ENCODE results near the gene KDM3A.

Gene KDM3A

DNA sequence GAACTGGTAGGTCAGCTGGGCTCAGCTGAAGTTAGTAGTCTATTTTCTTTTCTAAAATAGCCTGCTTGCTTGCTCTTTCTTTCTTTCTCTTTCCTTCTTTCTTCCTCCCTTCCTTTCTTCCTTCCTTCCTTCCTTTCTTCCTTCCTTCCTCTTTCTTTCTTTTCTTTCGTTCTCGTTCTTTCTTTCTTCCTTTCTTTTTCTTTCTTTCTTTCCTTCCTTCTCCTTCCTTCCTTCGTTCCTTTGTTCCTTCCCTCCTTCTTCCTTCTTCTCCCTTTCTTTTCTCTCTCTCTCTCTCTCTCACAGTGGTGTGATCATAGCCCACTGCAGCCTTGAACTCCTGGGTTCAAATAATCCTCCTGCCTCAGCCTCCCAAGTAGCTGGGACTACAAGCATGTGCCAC is 29.2 kb upstream of the KDM3A start:
- Histone ChIP-seq H3K9ac (ENCODE audit: low read length) (no peak overlapping the region), H3K27me3 (replicated peaks; ENCODE audit: control insufficient read depth, insufficient read depth, low read length) (peaks cover 20% of the 10 kb centered on the region), H3K4me3 (ENCODE audit: low read length) (no peak overlapping the region), H3K4me1 (ENCODE audit: control insufficient read depth, insufficient read depth, low read length) (no peaks in the 10 kb centered on the region), H3K9me3 (ENCODE audit: control insufficient read depth, low read length) (peaks cover 9% of the 10 kb centered on the region), H3K36me3 (ENCODE audit: control insufficient read depth, insufficient read depth, low read length, severe bottlenecking) (no peaks in the 10 kb centered on the region)
- DNase-seq (ENCODE audit: low read depth): no peak

DNA sequence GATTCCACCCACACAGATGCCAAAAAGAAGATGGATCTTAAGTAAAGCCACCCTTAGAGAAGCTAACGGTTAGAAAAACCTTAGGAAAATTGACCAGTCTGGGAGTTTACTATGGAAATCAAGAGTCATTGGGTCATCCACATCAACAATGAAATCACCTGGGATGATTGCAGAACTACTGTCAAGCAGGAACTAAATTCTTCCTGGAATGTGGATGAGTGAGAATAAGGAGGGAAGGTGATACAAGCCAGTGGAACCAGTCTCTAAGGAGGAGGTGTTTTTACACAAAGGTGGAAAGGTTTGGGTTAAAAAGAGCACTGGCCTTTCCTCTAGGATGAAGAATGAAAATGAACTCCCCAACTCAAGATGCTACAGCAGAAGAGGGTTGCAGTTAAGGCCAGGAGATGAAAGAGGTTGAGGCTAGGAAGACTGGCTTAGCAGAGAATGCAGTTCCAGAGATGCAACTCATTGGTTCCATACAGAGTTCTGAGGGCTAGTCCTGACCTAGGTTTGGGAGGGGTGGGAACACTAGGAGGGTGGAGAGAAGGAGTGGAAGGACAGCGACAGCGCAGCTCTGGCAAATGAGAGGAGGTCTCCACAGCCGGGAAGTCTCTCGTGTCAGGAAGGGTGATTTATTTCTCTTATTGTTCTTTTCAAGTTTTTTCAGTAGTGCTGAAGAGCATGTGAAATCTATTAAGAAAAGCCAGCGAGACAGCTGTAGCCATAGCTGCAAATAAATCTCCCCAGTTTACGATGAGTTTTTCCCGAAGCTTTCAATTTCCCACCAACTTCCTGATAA is 27.7 kb upstream of the KDM3A start:
- H3K4me1 ChIP-seq (ENCODE audit: control insufficient read depth, insufficient read depth, low read length): no peaks in the 10 kb centered on the region
- H3K4me3 ChIP-seq (ENCODE audit: low read length): peak overlapping the region; percentile 27
- peaks cover 9% of the 10 kb centered on the region for H3K9me3 ChIP-seq (ENCODE audit: control insufficient read depth, low read length)
- no peak for DNase-seq (ENCODE audit: low read depth)
- no peak overlapping the region for H3K9ac ChIP-seq (ENCODE audit: low read length)
- H3K36me3 ChIP-seq (ENCODE audit: control insufficient read depth, insufficient read depth, low read length, severe bottlenecking): no peaks in the 10 kb centered on the region
- H3K27me3 ChIP-seq (replicated peaks; ENCODE audit: control insufficient read depth, insufficient read depth, low read length): peaks cover 20% of the 10 kb centered on the region

DNA sequence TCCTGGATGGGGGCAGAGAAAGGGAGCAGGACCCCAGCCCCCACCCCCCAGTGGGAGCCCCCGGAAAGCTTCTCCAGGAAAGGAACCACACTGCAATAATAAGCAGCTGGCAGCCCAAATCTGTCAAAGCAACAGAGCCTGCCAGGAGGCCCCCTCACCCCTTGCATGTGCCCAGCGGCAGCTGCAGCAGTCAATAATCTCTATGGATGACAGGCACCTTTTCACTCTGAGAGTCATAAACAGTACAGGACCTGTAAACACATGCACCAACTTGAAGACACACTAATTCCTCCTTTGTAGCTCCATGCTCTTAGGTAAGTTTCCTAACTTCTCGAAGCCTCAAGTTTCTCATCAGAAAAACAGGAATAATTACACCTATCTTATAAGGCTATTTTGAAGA is 26.2 kb upstream of the KDM3A start:
- Histone ChIP-seq H3K9ac (ENCODE audit: low read length) (no peak overlapping the region), H3K4me3 (ENCODE audit: low read length) (no peak overlapping the region), H3K4me1 (ENCODE audit: control insufficient read depth, insufficient read depth, low read length) (no peaks in the 10 kb centered on the region), H3K36me3 (ENCODE audit: control insufficient read depth, insufficient read depth, low read length, severe bottlenecking) (no peaks in the 10 kb centered on the region), H3K27me3 (replicated peaks; ENCODE audit: control insufficient read depth, insufficient read depth, low read length) (peaks cover 16% of the 10 kb centered on the region), H3K9me3 (ENCODE audit: control insufficient read depth, low read length) (peaks cover 9% of the 10 kb centered on the region)
- DNase-seq (ENCODE audit: low read depth): no peak

DNA sequence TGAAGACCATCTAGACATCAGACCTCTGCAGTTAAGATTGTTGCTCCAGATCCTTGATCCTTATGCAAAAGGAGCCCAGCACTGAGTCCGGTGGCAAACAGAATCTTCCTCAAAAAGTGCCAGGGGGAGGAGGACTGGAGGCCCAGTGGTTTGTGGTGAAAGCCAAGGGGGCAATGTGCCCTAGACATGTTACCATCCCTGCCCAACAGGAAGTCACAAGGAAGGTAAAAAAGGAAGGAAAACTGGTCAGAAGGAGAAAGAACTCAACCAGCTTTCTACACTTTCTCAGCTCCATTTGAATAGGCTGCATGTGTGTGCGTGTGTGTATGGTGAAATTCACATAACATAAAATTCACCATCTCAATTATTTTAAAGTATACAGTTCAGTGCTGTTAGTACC is 25.0 kb upstream of the KDM3A start:
- Histone ChIP-seq H3K4me1 (ENCODE audit: control insufficient read depth, insufficient read depth, low read length) (no peaks in the 10 kb centered on the region), H3K9me3 (ENCODE audit: control insufficient read depth, low read length) (peaks cover 4% of the 10 kb centered on the region), H3K4me3 (ENCODE audit: low read length) (no peak overlapping the region), H3K9ac (ENCODE audit: low read length) (no peak overlapping the region), H3K36me3 (ENCODE audit: control insufficient read depth, insufficient read depth, low read length, severe bottlenecking) (no peaks in the 10 kb centered on the region), H3K27me3 (replicated peaks; ENCODE audit: control insufficient read depth, insufficient read depth, low read length) (peaks cover 22% of the 10 kb centered on the region)
- DNase-seq (ENCODE audit: low read depth): no peak

- Histone ChIP-seq H3K4me3 (ENCODE audit: low read length) (no peak overlapping the region), H3K9ac (ENCODE audit: low read length) (no peak overlapping the region), H3K4me1 (ENCODE audit: control insufficient read depth, insufficient read depth, low read length) (no peaks in the 10 kb centered on the region), H3K27me3 (replicated peaks; ENCODE audit: control insufficient read depth, insufficient read depth, low read length) (peaks cover 22% of the 10 kb centered on the region), H3K36me3 (ENCODE audit: control insufficient read depth, insufficient read depth, low read length, severe bottlenecking) (no peaks in the 10 kb centered on the region), H3K9me3 (ENCODE audit: control insufficient read depth, low read length) (peaks cover 11% of the 10 kb centered on the region)
- DNase-seq (ENCODE audit: low read depth): peak; percentile 7
Observed at GRCh38 chr2:86417961-86418360, 23.2 kb upstream of the KDM3A start.

GRCh38 chr2:86420913-86421312 is 20.3 kb upstream of the KDM3A start:
- H3K9me3 ChIP-seq (ENCODE audit: control insufficient read depth, low read length): peaks cover 13% of the 10 kb centered on the region
- H3K27me3 ChIP-seq (replicated peaks; ENCODE audit: control insufficient read depth, insufficient read depth, low read length): peaks cover 27% of the 10 kb centered on the region
- no peak overlapping the region for H3K4me3 ChIP-seq (ENCODE audit: low read length)
- DNase-seq (ENCODE audit: low read depth): no peak
- H3K36me3 ChIP-seq (ENCODE audit: control insufficient read depth, insufficient read depth, low read length, severe bottlenecking): no peaks in the 10 kb centered on the region
- H3K4me1 ChIP-seq (ENCODE audit: control insufficient read depth, insufficient read depth, low read length): no peaks in the 10 kb centered on the region
- H3K9ac ChIP-seq (ENCODE audit: low read length): no peak overlapping the region

- Histone ChIP-seq H3K36me3 (ENCODE audit: control insufficient read depth, insufficient read depth, low read length, severe bottlenecking) (no peaks in the 10 kb centered on the region), H3K9ac (ENCODE audit: low read length) (no peak overlapping the region), H3K4me3 (ENCODE audit: low read length) (no peak overlapping the region), H3K4me1 (ENCODE audit: control insufficient read depth, insufficient read depth, low read length) (no peaks in the 10 kb centered on the region), H3K27me3 (replicated peaks; ENCODE audit: control insufficient read depth, insufficient read depth, low read length) (peaks cover 29% of the 10 kb centered on the region), H3K9me3 (ENCODE audit: control insufficient read depth, low read length) (peaks cover 25% of the 10 kb centered on the region)
- no peak for DNase-seq (ENCODE audit: low read depth)
Observed at GRCh38 chr2:86426271-86426670, 14.9 kb upstream of the KDM3A start.

DNA sequence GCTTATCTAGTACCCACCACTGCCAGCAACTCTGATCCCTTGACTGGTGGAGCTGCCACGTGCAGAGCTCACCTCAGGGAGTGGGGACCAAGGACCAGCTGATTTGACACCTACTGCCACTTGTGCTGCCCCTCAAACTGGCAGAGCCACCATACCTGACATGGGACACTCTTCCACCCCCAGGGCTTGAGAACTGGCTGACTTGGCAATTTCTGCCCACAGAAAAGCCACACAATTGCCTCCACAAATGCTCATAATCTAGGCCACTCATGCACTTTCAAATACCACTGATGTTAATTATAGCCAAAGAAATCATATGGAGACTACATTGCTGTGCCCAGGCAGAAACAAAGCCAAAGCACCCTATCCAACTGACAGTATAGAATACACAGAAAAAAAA is 11.8 kb upstream of the KDM3A start:
- Histone ChIP-seq H3K9ac (ENCODE audit: low read length) (no peak overlapping the region), H3K36me3 (ENCODE audit: control insufficient read depth, insufficient read depth, low read length, severe bottlenecking) (no peaks in the 10 kb centered on the region), H3K4me1 (ENCODE audit: control insufficient read depth, insufficient read depth, low read length) (no peaks in the 10 kb centered on the region), H3K27me3 (replicated peaks; ENCODE audit: control insufficient read depth, insufficient read depth, low read length) (peaks cover 24% of the 10 kb centered on the region), H3K4me3 (ENCODE audit: low read length) (no peak overlapping the region), H3K9me3 (ENCODE audit: control insufficient read depth, low read length) (peaks cover 12% of the 10 kb centered on the region)
- DNase-seq (ENCODE audit: low read depth): no peak

- H3K9ac ChIP-seq (ENCODE audit: low read length): no peak overlapping the region
- DNase-seq (ENCODE audit: low read depth): no peak
- H3K9me3 ChIP-seq (ENCODE audit: control insufficient read depth, low read length): peaks cover 12% of the 10 kb centered on the region
- peaks cover 13% of the 10 kb centered on the region for H3K27me3 ChIP-seq (replicated peaks; ENCODE audit: control insufficient read depth, insufficient read depth, low read length)
- H3K4me3 ChIP-seq (ENCODE audit: low read length): no peak overlapping the region
- no peaks in the 10 kb centered on the region for H3K36me3 ChIP-seq (ENCODE audit: control insufficient read depth, insufficient read depth, low read length, severe bottlenecking)
- H3K4me1 ChIP-seq (ENCODE audit: control insufficient read depth, insufficient read depth, low read length): no peaks in the 10 kb centered on the region
Observed at GRCh38 chr2:86430368-86430767, 10.8 kb upstream of the KDM3A start.

DNA sequence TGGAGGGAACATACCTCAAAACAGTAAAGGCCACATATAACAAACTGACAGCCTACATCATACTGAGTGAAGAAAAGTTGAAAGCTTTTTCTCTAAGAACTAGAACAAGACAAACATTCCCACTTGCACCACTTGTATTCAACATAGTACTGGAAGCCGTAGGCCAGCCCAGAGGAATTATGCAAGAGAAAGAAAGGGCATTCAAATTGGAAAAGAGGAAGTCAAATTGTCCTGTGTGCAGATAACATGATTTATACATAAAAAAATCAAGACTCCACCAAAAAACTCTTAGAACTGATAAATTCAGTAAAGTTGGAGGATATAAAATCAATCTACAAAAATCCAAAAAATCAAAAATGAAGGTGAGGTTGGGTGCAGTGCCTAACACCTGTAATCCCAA is 8.0 kb upstream of the KDM3A start:
- Histone ChIP-seq H3K4me1 (ENCODE audit: control insufficient read depth, insufficient read depth, low read length) (peaks cover 3% of the 10 kb centered on the region), H3K9me3 (ENCODE audit: control insufficient read depth, low read length) (peaks cover 22% of the 10 kb centered on the region), H3K36me3 (ENCODE audit: control insufficient read depth, insufficient read depth, low read length, severe bottlenecking) (no peaks in the 10 kb centered on the region), H3K4me3 (ENCODE audit: low read length) (no peak overlapping the region), H3K27me3 (replicated peaks; ENCODE audit: control insufficient read depth, insufficient read depth, low read length) (no peaks in the 10 kb centered on the region), H3K9ac (ENCODE audit: low read length) (no peak overlapping the region)
- DNase-seq (ENCODE audit: low read depth): no peak

- Histone ChIP-seq H3K4me3 (ENCODE audit: low read length) (no peak overlapping the region), H3K36me3 (ENCODE audit: control insufficient read depth, insufficient read depth, low read length, severe bottlenecking) (no peaks in the 10 kb centered on the region), H3K9me3 (ENCODE audit: control insufficient read depth, low read length) (peaks cover 33% of the 10 kb centered on the region), H3K27me3 (replicated peaks; ENCODE audit: control insufficient read depth, insufficient read depth, low read length) (no peaks in the 10 kb centered on the region), H3K9ac (ENCODE audit: low read length) (no peak overlapping the region), H3K4me1 (ENCODE audit: control insufficient read depth, insufficient read depth, low read length) (peaks cover 3% of the 10 kb centered on the region)
- no peak for DNase-seq (ENCODE audit: low read depth)
Observed at GRCh38 chr2:86434290-86434689, 6.9 kb upstream of the KDM3A start.

- no peak for DNase-seq (ENCODE audit: low read depth)
- Histone ChIP-seq H3K27me3 (replicated peaks; ENCODE audit: control insufficient read depth, insufficient read depth, low read length) (no peaks in the 10 kb centered on the region), H3K9ac (ENCODE audit: low read length) (no peak overlapping the region), H3K4me3 (ENCODE audit: low read length) (no peak overlapping the region), H3K9me3 (ENCODE audit: control insufficient read depth, low read length) (peaks cover 36% of the 10 kb centered on the region), H3K36me3 (ENCODE audit: control insufficient read depth, insufficient read depth, low read length, severe bottlenecking) (no peaks in the 10 kb centered on the region), H3K4me1 (ENCODE audit: control insufficient read depth, insufficient read depth, low read length) (peaks cover 3% of the 10 kb centered on the region)
Observed at GRCh38 chr2:86435531-86435930, 5.6 kb upstream of the KDM3A start.

All from adipocyte (in vitro differentiated cells).